Karpas-422 (cell line): Measurements from ENCODE around the gene HNRNPUL1. TPM values are rescaled to one million over a fixed set of nuclear protein-coding genes. Genes with fewer than 3 reads are reported as not detected.

Source experiments
- DNase-seq: peaks from one replicate; pipeline ENCODE4 v3.0.0-alpha.2; 2015
- H2AFZ ChIP-seq: fragments of 200-600 bp; sonication (generic); 2 replicates; pipeline ENCODE4 v1.6.1; 2014; ENCODE audit warnings: antibody characterized with exemption, low read length, mixed read lengths
- H3K27ac ChIP-seq: fragments of 200-600 bp; sonication (generic); 2 replicates; pipeline ENCODE4 v1.5.1; 2014; ENCODE audit warnings: mild to moderate bottlenecking, low read length, moderate library complexity
- H3K27me3 ChIP-seq: fragments of 200-600 bp; sonication (generic); 2 replicates; pipeline ENCODE4 v1.6.1; 2014; ENCODE audit warnings: low read length, mixed read lengths
- H3K36me3 ChIP-seq: fragments of 200-600 bp; sonication (generic); 2 replicates; pipeline ENCODE4 v1.6.1; 2014; ENCODE audit warnings: low read length, mixed read lengths; ENCODE audit not compliant: insufficient read depth
- H3K4me1 ChIP-seq: fragments of 200-600 bp; sonication (generic); 2 replicates; pipeline ENCODE4 v1.6.1; 2014; ENCODE audit warnings: mild to moderate bottlenecking, low read length, mixed read lengths
- H3K4me2 ChIP-seq: fragments of 200-600 bp; sonication (generic); 2 replicates; pipeline ENCODE4 v1.6.1; 2014; ENCODE audit warnings: low read length, low read depth, mild to moderate bottlenecking; ENCODE audit not compliant: poor library complexity, severe bottlenecking
- H3K4me3 ChIP-seq: fragments of 200-600 bp; sonication (generic); 2 replicates; pipeline ENCODE4 v1.5.1; 2014; ENCODE audit warnings: mild to moderate bottlenecking, antibody characterized with exemption, low read length, mixed read lengths
- H3K79me2 ChIP-seq: fragments of 200-600 bp; sonication (generic); 2 replicates; pipeline ENCODE4 v1.6.1; 2014; ENCODE audit warnings: mild to moderate bottlenecking, low read length, mixed read lengths
- H3K9ac ChIP-seq: fragments of 200-600 bp; sonication (generic); 2 replicates; pipeline ENCODE4 v1.6.0; 2014; ENCODE audit warnings: low read length
- H3K9me2 ChIP-seq: fragments of 200-600 bp; sonication (generic), shearing (Covaris generic); replicated peaks from 2 replicates; pipeline ENCODE4 v1.6.0; 2014; ENCODE audit warnings: mild to moderate bottlenecking, low read length, moderate library complexity; ENCODE audit not compliant: insufficient read depth
- H3K9me3 ChIP-seq: fragments of 300-700, 200-600 bp; sonication (generic); 2 replicates; pipeline ENCODE4 v1.6.1; 2014; ENCODE audit warnings: low read length, mixed read lengths
- H4K20me1 ChIP-seq: fragments of 200-600 bp; sonication (generic); 2 replicates; pipeline ENCODE4 v1.6.1; 2014; ENCODE audit warnings: mild to moderate bottlenecking, antibody characterized with exemption, low read length, low read depth; ENCODE audit not compliant: insufficient read depth
- total RNA-seq: library from RNA; depleted of rRNA; stranded (reverse); fragments of >200 nt; shearing (Covaris generic); gene quantifications from 2 replicates; pipeline ENCODE4 v1.2.3, GENCODE V29; 2014; ENCODE audit warnings: low replicate concordance

The HNRNPUL1 gene
- total RNA-seq, 1 experiment from 2014 or later = 99.4 TPM

- H3K79me2 ChIP-seq = no peaks in the 10 kb centered on the region
- DNase-seq = no peak
- no peak overlapping the region for H3K9ac ChIP-seq
- no peak overlapping the region for H3K27ac ChIP-seq
- no peak overlapping the region for H3K4me3 ChIP-seq
- no peaks in the 10 kb centered on the region for H3K27me3 ChIP-seq
- no peaks in the 10 kb centered on the region for H3K4me1 ChIP-seq
- H3K9me2 ChIP-seq = no peaks in the 10 kb centered on the region
- no peak overlapping the region for H3K4me2 ChIP-seq
- no peaks in the 10 kb centered on the region for H3K36me3 ChIP-seq
- H2AFZ ChIP-seq = no peak overlapping the region
- no peaks in the 10 kb centered on the region for H3K9me3 ChIP-seq
- no peaks in the 10 kb centered on the region for H4K20me1 ChIP-seq
Measured at GRCh38 chr19:41230067-41230857, 33.9 kb upstream of the HNRNPUL1 start.

GRCh38 chr19:41232686-41233085 lies 31.5 kb upstream of the HNRNPUL1 start:
- Histone ChIP-seq H3K27me3 (no peaks in the 10 kb centered on the region), H3K79me2 (no peaks in the 10 kb centered on the region), H3K4me1 (no peaks in the 10 kb centered on the region), H3K4me2 (no peak overlapping the region), H3K9me2 (no peaks in the 10 kb centered on the region), H3K36me3 (no peaks in the 10 kb centered on the region), H3K9me3 (no peaks in the 10 kb centered on the region), H3K27ac (no peak overlapping the region), H3K4me3 (no peak overlapping the region), H4K20me1 (no peaks in the 10 kb centered on the region), H2AFZ (no peak overlapping the region), H3K9ac (no peak overlapping the region)
- no peak for DNase-seq

GRCh38 chr19:41233748-41234240 lies 30.4 kb upstream of the HNRNPUL1 start:
- Histone ChIP-seq H3K4me2 (no peak overlapping the region), H3K27me3 (no peaks in the 10 kb centered on the region), H2AFZ (no peak overlapping the region), H4K20me1 (no peaks in the 10 kb centered on the region), H3K27ac (no peak overlapping the region), H3K36me3 (no peaks in the 10 kb centered on the region), H3K9me3 (no peaks in the 10 kb centered on the region), H3K9ac (no peak overlapping the region), H3K4me3 (no peak overlapping the region), H3K4me1 (no peaks in the 10 kb centered on the region), H3K79me2 (no peaks in the 10 kb centered on the region), H3K9me2 (no peaks in the 10 kb centered on the region)
- no peak for DNase-seq

GRCh38 chr19:41234512-41235168 lies 29.5 kb upstream of the HNRNPUL1 start:
- Histone ChIP-seq H3K9me2 (no peaks in the 10 kb centered on the region), H3K27ac (no peak overlapping the region), H3K36me3 (no peaks in the 10 kb centered on the region), H3K4me3 (no peak overlapping the region), H3K9ac (no peak overlapping the region), H3K27me3 (no peaks in the 10 kb centered on the region), H3K9me3 (no peaks in the 10 kb centered on the region), H2AFZ (no peak overlapping the region), H3K4me2 (no peak overlapping the region), H4K20me1 (no peaks in the 10 kb centered on the region), H3K79me2 (no peaks in the 10 kb centered on the region), H3K4me1 (no peaks in the 10 kb centered on the region)
- DNase-seq = no peak

- no peaks in the 10 kb centered on the region for H3K9me2 ChIP-seq
- no peak overlapping the region for H3K27ac ChIP-seq
- no peaks in the 10 kb centered on the region for H3K9me3 ChIP-seq
- H3K4me3 ChIP-seq = no peak overlapping the region
- H3K9ac ChIP-seq = no peak overlapping the region
- no peaks in the 10 kb centered on the region for H4K20me1 ChIP-seq
- no peak overlapping the region for H2AFZ ChIP-seq
- no peak overlapping the region for H3K4me2 ChIP-seq
- no peaks in the 10 kb centered on the region for H3K79me2 ChIP-seq
- no peaks in the 10 kb centered on the region for H3K36me3 ChIP-seq
- no peak for DNase-seq
- no peaks in the 10 kb centered on the region for H3K4me1 ChIP-seq
- H3K27me3 ChIP-seq = no peaks in the 10 kb centered on the region
Measured at GRCh38 chr19:41235480-41235879, 28.7 kb upstream of the HNRNPUL1 start.

- H3K4me1 ChIP-seq = no peaks in the 10 kb centered on the region
- no peak overlapping the region for H3K9ac ChIP-seq
- H3K36me3 ChIP-seq = no peaks in the 10 kb centered on the region
- H3K4me2 ChIP-seq = no peak overlapping the region
- H2AFZ ChIP-seq = no peak overlapping the region
- H3K9me3 ChIP-seq = no peaks in the 10 kb centered on the region
- no peak for DNase-seq
- H4K20me1 ChIP-seq = no peaks in the 10 kb centered on the region
- no peaks in the 10 kb centered on the region for H3K27me3 ChIP-seq
- H3K9me2 ChIP-seq = no peaks in the 10 kb centered on the region
- H3K4me3 ChIP-seq = no peak overlapping the region
- no peak overlapping the region for H3K27ac ChIP-seq
- H3K79me2 ChIP-seq = no peaks in the 10 kb centered on the region
Measured at GRCh38 chr19:41238244-41238643, 25.9 kb upstream of the HNRNPUL1 start.

- H3K79me2 ChIP-seq = no peaks in the 10 kb centered on the region
- H2AFZ ChIP-seq = no peak overlapping the region
- no peaks in the 10 kb centered on the region for H3K27me3 ChIP-seq
- H3K4me1 ChIP-seq = no peaks in the 10 kb centered on the region
- H4K20me1 ChIP-seq = no peaks in the 10 kb centered on the region
- H3K36me3 ChIP-seq = no peaks in the 10 kb centered on the region
- H3K27ac ChIP-seq = no peak overlapping the region
- DNase-seq = no peak
- no peaks in the 10 kb centered on the region for H3K9me3 ChIP-seq
- H3K4me3 ChIP-seq = no peak overlapping the region
- no peak overlapping the region for H3K9ac ChIP-seq
- no peaks in the 10 kb centered on the region for H3K9me2 ChIP-seq
- H3K4me2 ChIP-seq = no peak overlapping the region
Measured at GRCh38 chr19:41239363-41239762, 24.8 kb upstream of the HNRNPUL1 start.

- no peaks in the 10 kb centered on the region for H3K9me2 ChIP-seq
- H3K9ac ChIP-seq = no peak overlapping the region
- H3K4me3 ChIP-seq = no peak overlapping the region
- H3K79me2 ChIP-seq = no peaks in the 10 kb centered on the region
- H3K36me3 ChIP-seq = no peaks in the 10 kb centered on the region
- H3K9me3 ChIP-seq = no peaks in the 10 kb centered on the region
- no peaks in the 10 kb centered on the region for H3K4me1 ChIP-seq
- DNase-seq = no peak
- H3K27ac ChIP-seq = no peak overlapping the region
- no peaks in the 10 kb centered on the region for H3K27me3 ChIP-seq
- no peak overlapping the region for H3K4me2 ChIP-seq
- no peaks in the 10 kb centered on the region for H4K20me1 ChIP-seq
- H2AFZ ChIP-seq = no peak overlapping the region
Measured at GRCh38 chr19:41239961-41240574, 24.1 kb upstream of the HNRNPUL1 start.
